ENCODE data around the gene GID4. TPM values are rescaled to one million over a fixed set of nuclear protein-coding genes. Genes with fewer than 3 reads are reported as not detected.

The GID4 gene
- total and polyA plus RNA-seq, 9 of the 15 experiments (the other 6 are each of a cell fraction or from before 2014, with no cell fraction given), result 1.2 to 6.4 (median 3.7) TPM

- peak; percentile 67; the same call in 1 of the 2 replicates for TF ChIP-seq ZBTB33 (CRISPR knock-in tag; IDR thresholded peaks at IDR 0.05)
- 0 out of 2 replicates have a peak, but pooled peaks have one; percentile 48 for TF ChIP-seq NBN (IDR thresholded peaks at IDR 0.05; ENCODE audit: low read depth)
- peak; percentile 80 for TF ChIP-seq ELF1 (tag; IDR thresholded peaks at IDR 0.05)
- peak; percentile 95 for TF ChIP-seq TBP (optimal IDR thresholded peaks at IDR 0.05; ENCODE audit: low read depth, low read length)
- TF ChIP-seq CTBP1 (IDR thresholded peaks at IDR 0.05; ENCODE audit: borderline replicate concordance), result peak; percentile 71
- TF ChIP-seq VEZF1 (CRISPR knock-in tag; IDR thresholded peaks at IDR 0.05), result peak; percentile 83
- peak; percentile 74 for TF ChIP-seq RBM22 (IDR thresholded peaks at IDR 0.05; ENCODE audit: low read depth, low read length, poor library complexity, severe bottlenecking)
- TF ChIP-seq FIP1L1 (IDR thresholded peaks at IDR 0.05; ENCODE audit: low read depth, low read length, poor library complexity, severe bottlenecking), result peak; percentile 94
- TF ChIP-seq PTBP1 (IDR thresholded peaks at IDR 0.05; ENCODE audit: low read depth, low read length), result peak; percentile 87; the same call in 1 of the 2 replicates
- no peak for TF ChIP-seq NCOA4 (IDR thresholded peaks at IDR 0.05; ENCODE audit: partially characterized antibody)
- TF ChIP-seq MGA (IDR thresholded peaks at IDR 0.05), result peak; percentile 43; the same call in 1 of the 2 replicates
Observed at GRCh38 chr17:18087610-18088491, 48.6 kb downstream of the GID4 start, which contains the start of gene DRG2 (continued).
